DMS114 treated with DMSO at 0.1 percent for 48 hours (cell line): ENCODE results near the gene SERPINB10.
"Not testable (repeated sequence)": the region's sequence is repeated elsewhere in the genome, so short reads cannot be mapped to it uniquely, and the experiment has no call there.

Experiments
- DNase-seq: peaks from one replicate; lab custom pipeline; 2025; ENCODE audit not compliant: unreplicated experiment; lab: John Stamatoyannopoulos, UW

Gene SERPINB10

DNA sequence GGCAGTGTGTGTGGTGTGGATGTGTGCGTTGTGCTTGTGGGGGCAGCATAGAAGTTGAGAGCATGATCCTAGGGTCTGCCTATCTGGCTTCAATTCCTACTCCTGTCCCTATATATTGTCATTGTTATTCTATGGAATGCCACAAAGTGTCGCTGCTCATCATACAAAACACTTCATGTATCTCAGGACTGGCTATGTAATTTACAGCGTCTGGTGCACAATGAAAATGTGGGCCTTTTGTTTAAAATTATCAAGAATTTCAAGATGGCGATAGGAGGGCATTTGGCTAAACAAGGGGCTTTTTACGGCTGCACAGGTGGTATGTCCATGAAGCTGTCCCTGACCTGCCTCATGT lies 16.8 kb upstream of the SERPINB10 start:
- DNase-seq = no peak

- no peak for DNase-seq
Measured at GRCh38 chr18:63892566-63892965, 15.2 kb upstream of the SERPINB10 start.

DNA sequence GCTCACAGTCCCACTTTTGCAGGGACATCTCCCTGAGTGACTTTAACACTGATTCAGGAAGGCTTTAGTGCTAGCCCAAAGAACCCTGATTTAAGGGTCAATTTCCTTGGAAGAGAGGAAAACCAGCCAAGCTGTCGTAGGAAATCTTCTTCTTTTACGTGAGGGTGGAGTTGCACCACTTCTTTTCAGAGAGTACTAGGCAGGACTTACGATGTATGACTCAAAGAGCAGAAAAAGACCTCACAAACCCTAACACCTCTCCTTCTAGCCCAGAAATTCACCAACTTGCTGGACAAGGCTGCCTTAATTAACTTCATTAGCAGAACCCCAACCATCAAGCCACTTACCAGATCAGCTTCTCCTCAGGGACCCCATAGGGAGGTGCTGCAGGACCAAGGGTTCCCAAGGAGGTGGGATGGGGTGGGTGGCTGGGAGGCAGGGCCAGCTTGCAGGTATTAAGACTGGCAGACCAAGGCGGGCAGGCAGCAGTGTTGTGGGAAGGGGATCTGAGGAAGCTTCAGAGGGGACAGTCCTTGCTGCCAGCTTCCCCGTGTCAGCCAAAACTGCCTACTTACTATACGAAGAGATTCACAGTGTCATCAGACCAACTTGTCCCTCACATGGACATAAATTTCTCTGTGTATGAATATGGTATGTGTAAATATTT lies 13.5 kb upstream of the SERPINB10 start:
- DNase-seq = no peak

GRCh38 chr18:63895190-63895589 lies 12.6 kb upstream of the SERPINB10 start:
- DNase-seq = no peak

- DNase-seq = no peak
Measured at GRCh38 chr18:63897072-63897471, 10.7 kb upstream of the SERPINB10 start.

- no peak for DNase-seq
Measured at GRCh38 chr18:63899206-63899605, 8.6 kb upstream of the SERPINB10 start.

DNA sequence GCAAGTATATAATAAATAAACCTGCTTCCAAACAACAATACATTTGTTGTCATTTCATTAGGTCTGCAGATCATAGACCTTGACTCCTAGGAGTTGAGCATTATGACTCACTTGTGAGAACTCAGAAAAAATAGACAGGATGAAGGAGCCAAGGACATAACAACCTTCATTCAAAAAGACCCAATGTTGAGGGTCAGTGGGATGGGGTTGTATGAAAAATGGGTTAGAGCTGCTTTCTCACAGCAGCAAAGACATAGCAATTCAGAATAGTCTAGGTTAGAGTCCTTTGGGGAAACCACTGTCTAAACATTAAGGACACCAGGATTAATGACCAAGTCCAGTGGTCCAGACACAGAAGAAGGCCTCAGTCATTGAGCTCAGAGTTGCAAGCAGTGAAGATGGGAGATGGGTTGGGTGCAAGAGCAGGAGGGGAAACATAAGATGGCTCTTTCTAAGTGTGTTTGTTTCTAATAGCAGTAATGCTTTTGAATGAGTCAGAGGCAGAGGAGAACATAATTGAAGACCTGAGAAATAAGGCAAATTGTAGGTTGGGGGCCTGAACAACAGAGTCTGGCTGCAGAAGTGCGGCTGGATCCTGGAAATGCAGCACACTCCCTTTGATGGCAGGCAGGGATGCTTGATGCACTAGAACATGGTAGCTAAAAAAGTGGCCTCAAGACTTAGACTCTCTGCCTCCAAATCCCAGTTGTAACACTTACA lies 3.7 kb upstream of the SERPINB10 start:
- no peak for DNase-seq

- no peak for DNase-seq
Measured at GRCh38 chr18:63904694-63905093, 3.1 kb upstream of the SERPINB10 start.

DNA sequence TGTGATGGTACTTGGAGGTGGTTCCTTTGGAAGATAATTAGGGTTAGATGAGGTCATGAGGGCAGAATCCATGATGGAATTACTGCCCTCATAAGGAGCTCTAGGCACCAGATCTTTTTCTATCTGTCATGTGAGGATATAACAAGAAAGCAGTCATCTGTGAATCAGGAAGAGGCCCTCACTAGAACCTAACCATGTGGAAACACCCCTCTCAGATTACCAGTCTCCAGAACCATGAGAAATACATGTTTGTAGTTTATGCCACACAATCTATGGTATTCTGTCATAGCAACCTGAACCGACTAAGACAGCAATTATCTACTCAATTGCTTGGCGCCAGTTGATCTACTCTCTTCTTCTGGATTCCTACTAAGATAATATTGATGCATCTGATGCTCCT lies 2.4 kb upstream of the SERPINB10 start:
- DNase-seq = no peak

DNA sequence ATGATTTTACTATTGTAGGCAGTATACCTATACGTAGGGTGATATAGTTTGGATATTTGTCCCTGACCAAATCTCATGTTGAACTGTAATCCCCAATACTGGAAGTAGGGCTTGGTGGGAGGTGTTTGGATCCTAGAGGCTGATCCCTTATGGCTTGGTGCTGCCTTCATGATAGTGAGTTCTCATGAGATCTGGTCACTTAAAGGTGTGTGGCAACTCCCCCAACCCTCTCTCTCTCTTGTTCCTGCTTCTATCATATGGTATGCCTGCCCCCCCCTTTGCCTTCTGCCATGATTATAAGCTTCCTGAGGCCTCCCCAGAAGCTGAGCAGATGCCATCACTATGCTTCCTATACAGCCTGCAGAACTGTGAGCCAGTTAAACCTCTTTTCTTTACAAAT lies 1.7 kb upstream of the SERPINB10 start:
- no peak for DNase-seq

DNA sequence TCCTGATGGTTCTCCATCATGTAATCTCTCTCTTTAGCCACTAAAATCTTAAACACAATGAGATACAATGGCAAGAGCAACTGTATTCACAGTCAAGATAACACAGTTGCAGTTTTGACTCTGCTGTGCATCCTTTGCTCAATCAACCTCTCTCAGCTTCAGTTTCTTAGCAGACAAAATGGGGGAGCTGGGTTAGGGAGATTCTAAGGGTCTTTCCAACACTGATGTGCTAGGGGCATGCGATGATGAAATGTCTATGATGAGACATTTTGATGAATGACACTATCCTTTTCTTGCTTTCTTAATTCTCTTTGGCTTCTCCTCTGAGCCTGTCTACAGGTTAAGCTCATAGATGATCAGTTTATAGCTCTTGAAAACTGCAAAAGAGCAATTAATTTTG lies 1.1 kb downstream of the SERPINB10 start:
- DNase-seq = no peak

- DNase-seq = no peak
Measured at GRCh38 chr18:63909870-63910269, 2.1 kb downstream of the SERPINB10 start.

DNA sequence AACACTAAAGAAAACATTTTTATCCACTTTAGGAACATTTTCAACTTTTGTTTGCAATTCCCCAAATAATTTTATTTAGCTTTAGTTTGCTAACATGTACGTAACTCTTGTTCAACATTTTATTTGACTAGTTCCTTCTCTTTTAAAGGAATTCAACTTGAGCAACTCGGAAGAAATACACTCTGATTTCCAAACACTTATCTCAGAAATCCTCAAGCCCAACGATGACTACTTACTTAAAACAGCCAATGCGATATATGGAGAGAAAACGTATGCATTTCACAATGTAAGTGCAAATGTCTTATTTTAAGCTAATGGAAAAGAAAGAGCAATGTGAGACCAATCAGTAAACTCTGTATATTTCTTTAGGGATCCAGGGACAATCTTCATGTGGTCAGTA lies 10.1 kb downstream of the SERPINB10 start:
- DNase-seq = no peak

DNA sequence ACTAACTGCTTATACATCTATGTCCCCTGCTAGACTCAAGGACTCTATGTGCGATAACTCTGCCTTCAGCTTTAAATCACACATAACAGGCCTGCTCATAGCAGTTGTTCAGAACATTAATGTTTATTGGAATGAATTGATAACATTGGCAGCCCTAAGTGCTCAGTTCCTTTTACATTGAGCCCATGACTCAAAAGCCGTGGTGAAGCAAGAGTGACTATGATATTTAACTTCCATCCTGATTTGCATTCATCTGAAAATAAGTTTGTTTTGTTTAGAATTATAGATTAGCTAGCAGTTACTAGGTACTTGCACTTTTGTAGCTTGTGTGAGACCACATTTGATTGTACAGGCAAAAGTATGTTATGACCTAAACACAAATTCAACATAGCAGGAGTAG lies 14.3 kb downstream of the SERPINB10 start:
- DNase-seq = no peak

DNA sequence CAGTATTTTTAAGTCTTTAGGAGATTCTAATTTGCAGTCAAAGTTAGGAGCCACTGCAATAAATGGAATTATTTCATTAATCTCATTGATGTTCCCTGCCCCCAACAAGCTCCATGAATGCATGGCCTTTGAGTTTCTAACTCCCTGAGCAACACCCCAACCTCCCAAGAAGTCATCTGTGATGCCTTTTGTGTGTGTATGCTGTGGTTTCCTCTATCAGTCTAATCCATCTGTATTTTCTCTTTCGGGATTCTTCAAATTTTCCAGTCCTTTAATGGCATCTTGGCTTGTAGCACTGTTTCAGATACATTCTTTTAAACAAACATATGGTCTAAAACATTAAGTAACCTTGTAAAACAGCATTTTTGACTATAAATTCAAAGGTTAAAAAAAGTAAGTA lies 16.8 kb downstream of the SERPINB10 start:
- DNase-seq = no peak

- no peak for DNase-seq
Measured at GRCh38 chr18:63928331-63928730, 20.6 kb downstream of the SERPINB10 start.

DNA sequence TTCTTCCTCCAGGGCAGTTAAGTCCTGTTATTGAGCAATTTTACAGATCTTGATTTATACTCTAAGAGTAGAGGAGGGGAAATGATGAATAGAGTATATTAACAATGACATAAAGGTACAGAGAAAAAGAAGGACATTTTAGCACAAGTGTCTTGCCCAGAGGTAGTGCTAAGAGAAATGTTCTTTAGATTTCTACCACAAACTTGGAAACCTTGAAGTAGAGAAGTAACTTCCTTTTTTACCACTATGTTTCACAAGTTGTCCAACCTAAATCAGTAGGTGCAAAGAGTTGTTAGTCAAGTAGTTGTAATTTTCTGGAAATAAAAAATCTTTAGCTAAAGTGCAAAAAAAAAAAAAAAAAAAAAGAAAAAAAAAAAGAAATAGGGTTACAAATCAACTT lies 21.6 kb downstream of the SERPINB10 start:
- not testable (repeated sequence) for DNase-seq

DNA sequence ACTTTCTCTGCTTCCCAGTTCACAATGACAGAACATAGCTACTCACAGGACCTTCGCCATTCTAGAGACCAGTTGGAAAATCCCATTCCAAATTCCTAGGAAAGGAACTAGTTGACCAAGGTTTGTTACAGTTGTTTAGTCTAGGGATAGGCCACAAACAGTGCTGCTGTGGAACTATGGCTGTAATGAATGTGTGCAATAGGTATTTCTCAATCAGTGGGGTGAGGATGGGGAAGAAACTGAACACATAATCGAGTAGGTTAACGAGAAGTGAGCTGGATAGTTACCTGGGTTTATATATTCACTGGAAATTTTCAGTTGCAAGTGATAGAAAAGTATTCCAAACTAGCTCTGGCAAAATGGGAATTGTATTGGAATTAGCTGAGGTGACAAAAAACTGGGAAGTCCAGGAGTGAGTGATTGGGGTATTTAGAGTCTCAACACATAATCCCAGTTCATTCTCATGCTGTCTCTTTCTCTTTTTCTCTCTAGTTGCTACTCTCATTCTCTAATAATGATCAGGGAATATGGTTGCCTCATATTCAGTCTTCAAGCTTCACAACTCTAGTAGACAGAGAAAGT lies 23.1 kb downstream of the SERPINB10 start:
- DNase-seq = no peak

DNA sequence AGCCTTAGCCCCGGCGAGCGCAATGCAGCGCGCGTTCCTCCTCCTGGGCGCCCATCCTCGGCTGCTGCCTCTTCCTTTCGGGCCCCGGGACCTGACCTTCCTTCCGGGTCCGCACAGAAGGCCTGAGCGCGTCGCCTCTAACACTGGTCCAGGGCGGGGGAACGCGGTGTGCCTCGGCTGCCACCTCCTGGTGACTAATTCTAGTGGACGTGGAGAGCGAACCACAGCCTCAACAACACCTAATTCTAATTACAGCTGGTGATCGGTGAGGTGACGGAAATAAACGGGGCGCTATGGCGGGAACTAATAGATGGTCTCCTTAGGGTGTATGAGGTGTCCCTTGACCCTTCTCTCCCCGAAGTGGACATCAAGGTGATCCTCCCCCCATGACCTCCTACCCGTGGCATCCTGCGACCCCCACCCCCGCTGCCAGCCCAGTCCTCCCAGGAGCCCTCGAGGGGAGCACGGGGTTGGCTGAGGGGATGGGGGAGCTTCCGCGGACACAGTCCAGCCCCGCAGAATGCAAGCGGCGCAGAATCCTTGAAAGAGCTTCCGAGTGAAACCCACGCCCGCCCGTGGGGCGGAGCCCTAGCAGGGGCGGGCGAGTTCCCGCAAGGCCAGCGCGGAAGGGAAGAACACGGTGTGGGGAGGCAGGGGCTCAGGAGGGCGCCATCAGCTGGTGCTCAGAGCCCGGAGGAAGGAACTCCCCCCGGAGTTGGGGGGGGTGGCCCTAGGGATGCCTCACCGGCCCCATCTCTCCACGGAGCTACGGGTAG lies 28.6 kb downstream of the SERPINB10 start:
- no peak for DNase-seq

GRCh38 chr18:63936932-63937393 lies 29.2 kb downstream of the SERPINB10 start:
- DNase-seq = no peak

DNA sequence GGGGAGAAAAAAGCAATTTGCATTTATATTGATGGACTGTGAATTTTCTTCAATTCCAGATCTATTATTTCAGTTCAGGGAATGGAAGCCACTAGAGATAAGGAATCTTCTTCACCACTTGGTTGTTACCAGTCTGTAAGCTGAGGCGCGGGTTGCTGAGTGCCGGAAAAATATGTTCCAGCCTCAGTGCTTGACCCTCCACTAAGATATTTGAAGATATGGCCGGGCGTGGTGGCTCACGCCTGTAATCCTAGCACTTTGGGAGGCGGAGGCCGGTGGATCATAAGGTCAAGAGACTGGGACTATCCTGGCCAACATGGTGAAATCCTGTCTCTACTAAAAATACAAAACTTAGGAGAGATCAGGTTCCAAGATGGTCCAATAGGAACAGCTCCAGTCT lies 32.2 kb downstream of the SERPINB10 start:
- DNase-seq = no peak
